IMR-90 (cell line): ENCODE data around the gene PIP5K1B. TPM values are rescaled to one million over a fixed set of nuclear protein-coding genes. Genes with fewer than 3 reads are reported as not detected.

Source experiments
- ATAC-seq: fragments of 200-7000 bp; cut with Tn5 transposase; 2 replicates; pipeline ENCODE4 v1.9.1; 2020; ENCODE audit warnings: low read depth, mild to moderate bottlenecking, moderate library complexity
- BruUV-seq: library from RNA; stranded (reverse); fragments of 400-500 nt; replicated peaks from 2 replicates; lab custom pipeline; 2021; lab: Mats Ljungman, UMichigan
- CTCF ChIA-PET: fragments of 300-600 bp; formaldehyde crosslinking; extraction: SDS; loops from one replicate; lab custom pipeline; 2021; ENCODE audit warnings: antibody characterized with exemption; lab: Yijun Ruan, JAX
- POLR2A ChIA-PET: fragments of 300-600 bp; sonication (Branson Sonifier 250); formaldehyde crosslinking; loops from one replicate; lab custom pipeline; 2022; ENCODE audit warnings: antibody characterized with exemption; ENCODE audit not compliant: unreplicated experiment; lab: Charles Lee
- DNase-seq: peaks from one replicate; pipeline ENCODE4 v3.0.0; 2013
- H2AFZ ChIP-seq: replicated peaks from 2 replicates; pipeline ENCODE3; 2013; ENCODE audit warnings: low read length, mild to moderate bottlenecking; ENCODE audit not compliant: poor library complexity
- H2AK5ac ChIP-seq: 2 replicates; pipeline ENCODE4 v1.6.1; 2013; ENCODE audit warnings: low read depth, low read length, inconsistent platforms
- H2AK9ac ChIP-seq: replicated peaks from 2 replicates; pipeline ENCODE3; 2013; ENCODE audit warnings: mild to moderate bottlenecking, low read depth, low read length, moderate library complexity; ENCODE audit not compliant: poor library complexity
- H2BK120ac ChIP-seq: 2 replicates; pipeline ENCODE4 v1.6.1; 2013; ENCODE audit warnings: low read depth, low read length, inconsistent platforms
- H2BK15ac ChIP-seq: 3 replicates; pipeline ENCODE4 v1.6.1; 2013; ENCODE audit warnings: low read depth, low read length, inconsistent platforms
- H2BK20ac ChIP-seq: 2 replicates; pipeline ENCODE4 v1.6.1; 2013; ENCODE audit warnings: low read depth, mild to moderate bottlenecking, inconsistent platforms, low read length, moderate library complexity
- H2BK5ac ChIP-seq: 2 replicates; pipeline ENCODE4 v1.6.1; 2013; ENCODE audit warnings: mild to moderate bottlenecking, low read depth, low read length, inconsistent platforms; ENCODE audit not compliant: poor library complexity, severe bottlenecking
- H3K14ac ChIP-seq: replicated peaks from 2 replicates; pipeline ENCODE4 v1.6.1; 2013; ENCODE audit warnings: low read depth, low read length, inconsistent platforms
- H3K18ac ChIP-seq: 2 replicates; pipeline ENCODE4 v1.6.1; 2013; ENCODE audit warnings: low read depth, low read length, control low read depth
- H3K23ac ChIP-seq: 2 replicates; pipeline ENCODE4 v1.6.1; 2013; ENCODE audit warnings: low read depth, low read length, inconsistent platforms
- H3K27ac ChIP-seq: 2 replicates; pipeline ENCODE4 v1.5.1; 2013; ENCODE audit warnings: mild to moderate bottlenecking, control low read depth, low read length; ENCODE audit not compliant: insufficient read depth
- H3K27me3 ChIP-seq: 2 replicates; pipeline ENCODE4 v1.6.1; 2013; ENCODE audit warnings: low read length; ENCODE audit not compliant: control insufficient read depth, insufficient read depth
- H3K36me3 ChIP-seq: 2 replicates; pipeline ENCODE4 v1.6.1; 2013; ENCODE audit warnings: low read length, mixed read lengths; ENCODE audit not compliant: control insufficient read depth, insufficient read depth
- H3K4ac ChIP-seq: 2 replicates; pipeline ENCODE4 v1.6.1; 2013; ENCODE audit warnings: low read depth, low read length, inconsistent platforms
- H3K4me1 ChIP-seq: 2 replicates; pipeline ENCODE4 v1.6.1; 2013; ENCODE audit warnings: low read length, mixed read lengths; ENCODE audit not compliant: control insufficient read depth, insufficient read depth
- H3K4me2 ChIP-seq: 2 replicates; pipeline ENCODE4 v1.6.1; 2013; ENCODE audit warnings: low read depth, mild to moderate bottlenecking, control low read depth, low read length, moderate library complexity
- H3K4me3 ChIP-seq: 2 replicates; pipeline ENCODE4 v1.5.1; 2013; ENCODE audit warnings: low read depth, mild to moderate bottlenecking, control low read depth, low read length, moderate library complexity; ENCODE audit not compliant: insufficient read depth
- H3K56ac ChIP-seq: 2 replicates; pipeline ENCODE4 v1.6.1; 2013; ENCODE audit warnings: low read length, inconsistent platforms; ENCODE audit not compliant: insufficient read depth; ENCODE audit errors: extremely low read depth
- H3K79me1 ChIP-seq, 2 experiments: 2 replicates each; pipeline ENCODE4 v1.6.1; 2013; ENCODE audit warnings: low read length in 2 of 2, inconsistent platforms in 1 of 2, low read depth in 1 of 2
- H3K9ac ChIP-seq: 2 replicates; pipeline ENCODE4 v1.6.1; 2013; ENCODE audit warnings: low read depth, low read length, control low read depth
- H3K9me1 ChIP-seq: 2 replicates; pipeline ENCODE4 v1.6.1; 2013; ENCODE audit warnings: low read length, inconsistent platforms; ENCODE audit not compliant: insufficient read depth
- H3K9me3 ChIP-seq: 2 replicates; pipeline ENCODE4 v1.6.1; 2013; ENCODE audit warnings: low read length; ENCODE audit not compliant: control insufficient read depth, insufficient read depth
- H4K20me1 ChIP-seq: 2 replicates; pipeline ENCODE4 v1.6.1; 2013; ENCODE audit warnings: low read length, inconsistent platforms; ENCODE audit not compliant: insufficient read depth
- H4K5ac ChIP-seq: 2 replicates; pipeline ENCODE4 v1.6.1; 2013; ENCODE audit warnings: mild to moderate bottlenecking, low read depth, low read length, control low read depth
- H4K8ac ChIP-seq, 2 experiments: 2 replicates each; pipeline ENCODE4 v1.6.1; 2013; ENCODE audit warnings: low read depth in 2 of 2, low read length in 2 of 2, control low read depth in 1 of 2, inconsistent platforms in 1 of 2
- H4K91ac ChIP-seq: 2 replicates; pipeline ENCODE4 v1.6.1; 2013; ENCODE audit warnings: low read depth, low read length, inconsistent platforms; ENCODE audit not compliant: insufficient read depth
- CHD1 ChIP-seq: IDR thresholded peaks from 2 replicates; pipeline ENCODE4 v1.6.1; 2012; ENCODE audit warnings: low read depth, low read length, improper control_type of control experiment
- ELK1 ChIP-seq: fragments of 150-350 bp; IDR thresholded peaks from 2 replicates; pipeline ENCODE4 v1.6.1; 2016; ENCODE audit warnings: low read depth, mild to moderate bottlenecking, low read length, moderate library complexity, borderline replicate concordance
- SMC3 ChIP-seq: fragments of 150-350 bp; IDR thresholded peaks from 2 replicates; pipeline ENCODE4 v1.6.1; 2016; ENCODE audit warnings: low read depth, mild to moderate bottlenecking, antibody characterized with exemption, low read length, moderate library complexity
- USF2 ChIP-seq: fragments of 150-350 bp; IDR thresholded peaks from 2 replicates; pipeline ENCODE4 v1.6.1; 2017; ENCODE audit warnings: mild to moderate bottlenecking, antibody characterized with exemption, low read length, low read depth
- whole genome bisulfite sequencing, 2 experiments: methylation state at CpG; one replicate each; pipeline versions ENCODE4 v1.1.5 to v1.1.7; 2013; ENCODE audit warnings: missing lambda C conversion rate in 2 of 2; ENCODE audit not compliant: insufficient read length in 1 of 2; ENCODE audit errors: extremely low coverage in 2 of 2; 5-methylcytosine and 5-hydroxymethylcytosine counted together
- dilution Hi-C: fragments of 300-500 bp; cut with HindIII; formaldehyde crosslinking; loops from one replicate; pipeline ENCODE4 v1.14.3; 2018; ENCODE audit warnings: low sequenced_read_pairs; ENCODE audit not compliant: unreplicated experiment
- in situ Hi-C: fragments of 300-500 bp; cut with MboI; formaldehyde crosslinking; loops from 3 replicates; pipeline ENCODE4 v1.14.3; 2019; ENCODE audit warnings: low sequenced_read_pairs, inconsistent platforms, mixed read lengths
- intact Hi-C: fragments of 100-400 bp; cut with micrococcal nuclease; formaldehyde crosslinking; loops from 2 replicates; pipeline ENCODE4 v1.10.0; 2022
- polyA plus RNA-seq, 3 experiments: library from polyadenylated mRNA; depleted of rRNA; stranded (reverse); fragments of >200 nt; gene quantifications; 2 replicates each; pipeline ENCODE4 v1.2.3, GENCODE V29; 2012; ENCODE audit warnings: low replicate concordance in 1 of 3
- total RNA-seq: library from RNA; depleted of rRNA; stranded (reverse); fragments of >200 nt; gene quantifications from 2 replicates; pipeline ENCODE4 v1.2.3, GENCODE V29; 2012

PIP5K1B gene
- total and polyA plus RNA-seq, 2 of the 4 experiments (the other 2 are of a cell fraction) = not detected

- CTCF ChIA-PET = interaction anchor here (0.6 kb wide), 1 partner anchor 18 kb away, joined by 3 read pairs; no protein-coding TSS in a partner anchor
- dilution Hi-C loops (no loop called here), intact Hi-C loops (loop anchor here (10.0 kb wide), 1 partner anchor 365 kb away; no protein-coding TSS in a partner anchor), in situ Hi-C loops (no loop called here)
- H2BK120ac ChIP-seq = no peak overlapping the region
- no peak overlapping the region for H4K5ac ChIP-seq
- no peak overlapping the region for H4K8ac ChIP-seq
- H3K18ac ChIP-seq = no peak overlapping the region
- no peak for TF ChIP-seq USF2
- no peak for TF ChIP-seq ELK1
- no peak for TF ChIP-seq CHD1
- no peak for TF ChIP-seq SMC3
- no peak overlapping the region for H3K23ac ChIP-seq
- no peaks in the 10 kb centered on the region for H3K9me3 ChIP-seq
- H2BK15ac ChIP-seq = no peak overlapping the region
- no peak overlapping the region for H3K4me2 ChIP-seq
- H2AFZ ChIP-seq = no peak overlapping the region
- H3K79me1 ChIP-seq = no peaks in the 10 kb centered on the region
- H3K9me1 ChIP-seq = no peaks in the 10 kb centered on the region
- no peaks in the 10 kb centered on the region for H3K27me3 ChIP-seq
- H4K91ac ChIP-seq = no peak overlapping the region
- H3K4ac ChIP-seq = no peak overlapping the region
- no peak overlapping the region for H3K27ac ChIP-seq
- no peak overlapping the region for H3K4me3 ChIP-seq
- H3K9ac ChIP-seq = no peak overlapping the region
- no peak overlapping the region for H2AK5ac ChIP-seq
- H2BK5ac ChIP-seq = no peak overlapping the region
- no peak overlapping the region for H3K56ac ChIP-seq
- H3K36me3 ChIP-seq = no peaks in the 10 kb centered on the region
- POLR2A ChIA-PET = interaction anchor here (0.6 kb wide), 1 partner anchor 880 kb away, joined by 3 read pairs; no protein-coding TSS in a partner anchor
- no CpG with 5 or more reads among the region's 2 CpGs for WGBS, 2 experiments
- DNase-seq (no peak), ATAC-seq (no peak)
- no peak overlapping the region for H3K14ac ChIP-seq
- no TSS peak for BruUV-seq
- H2BK20ac ChIP-seq = no peak overlapping the region
- H2AK9ac ChIP-seq = no peak overlapping the region
- no peaks in the 10 kb centered on the region for H3K4me1 ChIP-seq
- H4K20me1 ChIP-seq = no peaks in the 10 kb centered on the region
These were observed 214.6 kb downstream of the PIP5K1B start for GRCh38 chr9:68919661-68920060.
